Prostate gland (tissue), 2 donors: ENCODE measurements around the gene NTRK2.

Experiments
- CTCF ChIP-seq, 4 experiments: fragments of 200-600 bp in 2 of 4; fragments of 450-650 bp in 2 of 4; sonication (generic) in 2 of 4; IDR thresholded peaks; 1 replicate in 3 of 4; 2 replicates in 1 of 4; pipeline ENCODE4 v1.5.1; 2016 to 2019; ENCODE audit warnings: antibody characterized with exemption in 4 of 4, mild to moderate bottlenecking in 2 of 4, moderate library complexity in 2 of 4
- POLR2A ChIP-seq: fragments of 450-650 bp; IDR thresholded peaks from one replicate; pipeline ENCODE4 v1.6.1; 2016; ENCODE audit warnings: antibody characterized with exemption, mild to moderate bottlenecking
- POLR2AphosphoS5 ChIP-seq: sonication (generic); formaldehyde crosslinking; IDR thresholded peaks from one replicate; pipeline ENCODE4 v1.6.1; 2017; ENCODE audit warnings: antibody characterized with exemption

- TF ChIP-seq CTCF (IDR thresholded peaks at IDR 0.05), result no peak
- TF ChIP-seq POLR2A, result no peak
- TF ChIP-seq POLR2AphosphoS5, result no peak
Measured at GRCh38 chr9:85046475-85046874, 376.9 kb downstream of the NTRK2 start.
